HepG2 (cell line): ENCODE results near the gene NPBWR2. TPM values are rescaled to one million over a fixed set of nuclear protein-coding genes. Genes with fewer than 3 reads are reported as not detected.
A peak's percentile ranks its signal among the peaks of the same experiment; 100 is the strongest.

ENCODE experiments used
- CEBPG ChIP-seq: IDR thresholded peaks from 2 replicates; pipeline ENCODE4 v1.6.1; 2016
- EZH2 ChIP-seq: conservative IDR thresholded peaks from 2 replicates; pipeline ENCODE4 v1.6.1; 2012; ENCODE audit warnings: mild to moderate bottlenecking, low read depth, low read length, moderate library complexity
- HIVEP1 ChIP-seq: sonication (generic); formaldehyde crosslinking; IDR thresholded peaks from 2 replicates; pipeline ENCODE4 v1.4.0; 2020; ENCODE audit warnings: mild to moderate bottlenecking, missing genetic modification reagents
- HMGA1 ChIP-seq: sonication (generic); formaldehyde crosslinking; conservative IDR thresholded peaks from 2 replicates; pipeline ENCODE4 v1.4.0; 2020; ENCODE audit warnings: missing genetic modification reagents
- HNRNPL ChIP-seq: fragments of 200-400 bp; formaldehyde crosslinking; IDR thresholded peaks from 2 replicates; pipeline ENCODE4 v1.6.1; 2017; ENCODE audit warnings: mild to moderate bottlenecking, low read depth, low read length
- MEIS2 ChIP-seq: sonication (generic); formaldehyde crosslinking; IDR thresholded peaks from 2 replicates; pipeline ENCODE4 v1.9.0; 2021; ENCODE audit warnings: mild to moderate bottlenecking, missing genetic modification reagents
- RFXANK ChIP-seq: IDR thresholded peaks from 2 replicates; pipeline ENCODE4 v1.6.1; 2016
- SMAD3 ChIP-seq: sonication (generic); formaldehyde crosslinking; IDR thresholded peaks from 2 replicates; pipeline ENCODE4 v1.4.0; 2020; ENCODE audit warnings: missing genetic modification reagents
- SOX13 ChIP-seq, 3 experiments: fragments of 450-650 bp in 1 of 3; sonication (generic) in 1 of 3; formaldehyde crosslinking in 1 of 3; IDR thresholded peaks in 2 of 3; conservative IDR thresholded peaks in 1 of 3; 2 replicates each; pipeline versions ENCODE4 v1.5.0 to v1.6.1; 2016 to 2020; ENCODE audit warnings: antibody characterized with exemption in 1 of 3, mild to moderate bottlenecking in 1 of 3, missing compliant biosample characterization in 1 of 3, missing genetic modification reagents in 1 of 3, moderate library complexity in 1 of 3
- ZMAT3 ChIP-seq: sonication (generic); formaldehyde crosslinking; conservative IDR thresholded peaks from 2 replicates; pipeline ENCODE4 v1.7.0; 2021; ENCODE audit warnings: missing genetic modification reagents
- ZNF256 ChIP-seq: sonication (generic); formaldehyde crosslinking; conservative IDR thresholded peaks from 2 replicates; pipeline ENCODE4 v1.4.0; 2020; ENCODE audit warnings: missing genetic modification reagents
- ZNF292 ChIP-seq: sonication (generic); formaldehyde crosslinking; IDR thresholded peaks from 2 replicates; pipeline ENCODE4 v1.8.1; 2022; ENCODE audit warnings: mild to moderate bottlenecking, low read depth, missing genetic modification reagents, borderline replicate concordance
- ZNF33B ChIP-seq: sonication (generic); formaldehyde crosslinking; IDR thresholded peaks from 2 replicates; pipeline ENCODE4 v1.5.1; 2020; ENCODE audit warnings: mild to moderate bottlenecking, missing genetic modification reagents
- ZNF350 ChIP-seq: sonication (generic); formaldehyde crosslinking; IDR thresholded peaks from 2 replicates; pipeline ENCODE4 v1.4.0; 2020; ENCODE audit warnings: mild to moderate bottlenecking, low read depth, missing genetic modification reagents, borderline replicate concordance
- ZNF496 ChIP-seq: sonication (generic); formaldehyde crosslinking; IDR thresholded peaks from 2 replicates; pipeline ENCODE4 v1.8.1; 2023; ENCODE audit warnings: mild to moderate bottlenecking, moderate library complexity, missing genetic modification reagents; ENCODE audit not compliant: insufficient replicate concordance
- ZNF547 ChIP-seq: sonication (generic); formaldehyde crosslinking; IDR thresholded peaks from 2 replicates; pipeline ENCODE4 v1.5.1; 2020; ENCODE audit warnings: mild to moderate bottlenecking, missing genetic modification reagents
- ZNF615 ChIP-seq: sonication (generic); formaldehyde crosslinking; IDR thresholded peaks from 2 replicates; pipeline ENCODE4 v1.5.0; 2020; ENCODE audit warnings: mild to moderate bottlenecking, missing genetic modification reagents, borderline replicate concordance
- ZNF678 ChIP-seq: sonication (generic); formaldehyde crosslinking; IDR thresholded peaks from 2 replicates; pipeline ENCODE4 v1.4.0; 2020; ENCODE audit warnings: mild to moderate bottlenecking, missing genetic modification reagents
- ZNF816 ChIP-seq: sonication (generic); formaldehyde crosslinking; IDR thresholded peaks from 2 replicates; pipeline ENCODE4 v1.8.0; 2022; ENCODE audit warnings: missing genetic modification reagents, mild to moderate bottlenecking, borderline replicate concordance
- ZSCAN29 ChIP-seq: sonication (generic); formaldehyde crosslinking; conservative IDR thresholded peaks from 2 replicates; pipeline ENCODE4 v1.4.0; 2020; ENCODE audit warnings: mild to moderate bottlenecking, missing genetic modification reagents
- polyA plus RNA-seq, 8 experiments: library from polyadenylated mRNA; depleted of rRNA in 3 of 8; stranded (reverse) in 7 of 8; unstranded in 1 of 8; fragments of >200 nt; fragmentation: Illumina TruSeq in 4 of 8; extraction: Trizol in 4 of 8; gene quantifications; 2 replicates each; pipeline versions ENCODE4 v1.2.1 to v1.2.3, GENCODE V29; 2011 to 2016; ENCODE audit warnings: low read depth in 4 of 8, missing spikeins in 1 of 8, mixed read lengths in 1 of 8; ENCODE audit not compliant: insufficient read depth in 1 of 8
- total RNA-seq, 5 experiments: library from RNA; depleted of rRNA; stranded (reverse); fragments of >200 nt; fragmentation: Illumina TruSeq; extraction: Trizol; gene quantifications; 2 replicates each; pipeline ENCODE4 v1.2.3, GENCODE V29; 2016; ENCODE audit warnings: low read depth in 1 of 5
- TF ChIP-seq, protein P1 (sequence below): sonication (generic); formaldehyde crosslinking; IDR thresholded peaks from 2 replicates; pipeline ENCODE4 v1.4.0; 2020; ENCODE audit warnings: missing genetic modification reagents
- TF ChIP-seq, protein P2 (sequence below): sonication (generic); formaldehyde crosslinking; IDR thresholded peaks from 2 replicates; pipeline ENCODE4 v1.5.0; 2020; ENCODE audit warnings: mild to moderate bottlenecking, missing genetic modification reagents, borderline replicate concordance
- TF ChIP-seq, protein P3 (sequence below): sonication (generic); formaldehyde crosslinking; IDR thresholded peaks from 2 replicates; pipeline ENCODE4 v1.5.0; 2020; ENCODE audit warnings: missing genetic modification reagents

The NPBWR2 gene
- total and polyA plus RNA-seq, 2 of the 13 experiments (the other 11 are each of a cell fraction or from before 2014, with no cell fraction given): not detected

DNA sequence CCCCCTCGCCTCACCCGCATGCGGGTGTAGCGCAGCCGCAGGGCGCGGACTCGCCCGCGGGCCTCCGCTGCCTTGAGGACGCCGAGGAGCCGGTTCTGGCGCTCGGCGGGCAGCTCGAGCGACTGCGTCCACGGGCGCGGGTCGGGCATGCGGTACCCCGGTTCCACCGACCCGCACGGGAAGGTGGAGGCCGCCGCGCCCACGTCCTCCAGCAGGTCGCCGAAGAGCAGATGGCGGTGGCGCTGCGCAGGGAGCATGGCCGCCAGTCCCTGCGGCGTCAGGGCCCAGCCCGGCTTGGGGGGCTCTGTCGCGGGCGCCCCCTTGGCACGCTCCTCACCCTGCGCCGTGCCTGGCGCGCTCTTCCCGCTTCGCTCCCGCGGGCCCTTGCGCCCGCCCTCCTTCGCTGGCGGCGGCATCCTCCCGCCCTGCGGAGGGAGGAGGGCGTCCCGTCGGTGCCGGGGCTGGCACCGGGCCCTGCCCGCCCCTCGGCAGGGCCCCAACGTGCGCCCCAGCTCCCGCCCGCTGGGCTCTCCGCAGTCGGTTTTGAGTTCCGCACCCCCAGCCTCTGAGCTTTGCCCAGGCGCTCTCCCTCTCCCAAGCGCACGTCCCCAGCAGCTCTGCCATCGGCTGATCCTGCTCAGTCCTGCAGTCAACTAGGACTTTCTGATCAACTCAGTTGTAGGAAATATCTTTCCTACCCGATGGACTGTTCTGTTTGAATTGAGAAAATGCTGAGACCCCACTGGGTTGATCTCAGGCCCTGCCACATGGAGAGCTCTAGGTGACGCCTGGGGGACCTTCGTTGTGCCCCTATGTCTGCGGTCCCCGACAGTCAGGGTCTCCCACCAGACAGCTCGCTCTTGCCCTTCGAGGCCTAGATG lies 23.3 kb downstream of the NPBWR2 start, which contains the start of gene LKAAEAR1 (continued):
- TF ChIP-seq SOX13 (IDR thresholded peaks at IDR 0.05) (no peak), SOX13 (CRISPR knock-in tag; conservative IDR thresholded peaks at IDR 0.05 in 1 of 2, IDR thresholded peaks at IDR 0.05 in 1 of 2) (no peak), ZNF33B (CRISPR knock-in tag) (no peak), ZSCAN29 (CRISPR knock-in tag) (peak; percentile 30; the same call in 1 of the 2 replicates), MEIS2 (CRISPR knock-in tag) (no peak), ZNF256 (CRISPR knock-in tag) (no peak), ZNF678 (peak; percentile 72; the same call in 1 of the 2 replicates), ZMAT3 (0 out of 2 replicates have a peak, but pooled peaks have one; percentile 2), HIVEP1 (CRISPR knock-in tag) (no peak), RFXANK (CRISPR knock-in tag) (no peak), ZNF547 (CRISPR knock-in tag) (peak; percentile 11), CEBPG (CRISPR knock-in tag) (no peak), ZNF496 (CRISPR knock-in tag) (no peak), SMAD3 (no peak), ZNF816 (CRISPR knock-in tag) (no peak), ZNF350 (CRISPR knock-in tag) (peak; percentile 12; the same call in 1 of the 2 replicates), HMGA1 (CRISPR knock-in tag) (no peak), ZNF615 (CRISPR knock-in tag) (no peak), EZH2 (peak; percentile 96), ZNF292 (no peak), HNRNPL (peak; percentile 20; the same call in 1 of the 2 replicates)
- TF ChIP-seq, protein P1, sequence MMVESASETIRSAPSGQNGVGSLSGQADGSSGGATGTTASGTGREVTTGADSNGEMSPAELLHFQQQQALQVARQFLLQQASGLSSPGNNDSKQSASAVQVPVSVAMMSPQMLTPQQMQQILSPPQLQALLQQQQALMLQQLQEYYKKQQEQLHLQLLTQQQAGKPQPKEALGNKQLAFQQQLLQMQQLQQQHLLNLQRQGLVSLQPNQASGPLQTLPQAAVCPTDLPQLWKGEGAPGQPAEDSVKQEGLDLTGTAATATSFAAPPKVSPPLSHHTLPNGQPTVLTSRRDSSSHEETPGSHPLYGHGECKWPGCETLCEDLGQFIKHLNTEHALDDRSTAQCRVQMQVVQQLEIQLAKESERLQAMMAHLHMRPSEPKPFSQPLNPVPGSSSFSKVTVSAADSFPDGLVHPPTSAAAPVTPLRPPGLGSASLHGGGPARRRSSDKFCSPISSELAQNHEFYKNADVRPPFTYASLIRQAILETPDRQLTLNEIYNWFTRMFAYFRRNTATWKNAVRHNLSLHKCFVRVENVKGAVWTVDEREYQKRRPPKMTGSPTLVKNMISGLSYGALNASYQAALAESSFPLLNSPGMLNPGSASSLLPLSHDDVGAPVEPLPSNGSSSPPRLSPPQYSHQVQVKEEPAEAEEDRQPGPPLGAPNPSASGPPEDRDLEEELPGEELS: no peak
- TF ChIP-seq, protein P2, sequence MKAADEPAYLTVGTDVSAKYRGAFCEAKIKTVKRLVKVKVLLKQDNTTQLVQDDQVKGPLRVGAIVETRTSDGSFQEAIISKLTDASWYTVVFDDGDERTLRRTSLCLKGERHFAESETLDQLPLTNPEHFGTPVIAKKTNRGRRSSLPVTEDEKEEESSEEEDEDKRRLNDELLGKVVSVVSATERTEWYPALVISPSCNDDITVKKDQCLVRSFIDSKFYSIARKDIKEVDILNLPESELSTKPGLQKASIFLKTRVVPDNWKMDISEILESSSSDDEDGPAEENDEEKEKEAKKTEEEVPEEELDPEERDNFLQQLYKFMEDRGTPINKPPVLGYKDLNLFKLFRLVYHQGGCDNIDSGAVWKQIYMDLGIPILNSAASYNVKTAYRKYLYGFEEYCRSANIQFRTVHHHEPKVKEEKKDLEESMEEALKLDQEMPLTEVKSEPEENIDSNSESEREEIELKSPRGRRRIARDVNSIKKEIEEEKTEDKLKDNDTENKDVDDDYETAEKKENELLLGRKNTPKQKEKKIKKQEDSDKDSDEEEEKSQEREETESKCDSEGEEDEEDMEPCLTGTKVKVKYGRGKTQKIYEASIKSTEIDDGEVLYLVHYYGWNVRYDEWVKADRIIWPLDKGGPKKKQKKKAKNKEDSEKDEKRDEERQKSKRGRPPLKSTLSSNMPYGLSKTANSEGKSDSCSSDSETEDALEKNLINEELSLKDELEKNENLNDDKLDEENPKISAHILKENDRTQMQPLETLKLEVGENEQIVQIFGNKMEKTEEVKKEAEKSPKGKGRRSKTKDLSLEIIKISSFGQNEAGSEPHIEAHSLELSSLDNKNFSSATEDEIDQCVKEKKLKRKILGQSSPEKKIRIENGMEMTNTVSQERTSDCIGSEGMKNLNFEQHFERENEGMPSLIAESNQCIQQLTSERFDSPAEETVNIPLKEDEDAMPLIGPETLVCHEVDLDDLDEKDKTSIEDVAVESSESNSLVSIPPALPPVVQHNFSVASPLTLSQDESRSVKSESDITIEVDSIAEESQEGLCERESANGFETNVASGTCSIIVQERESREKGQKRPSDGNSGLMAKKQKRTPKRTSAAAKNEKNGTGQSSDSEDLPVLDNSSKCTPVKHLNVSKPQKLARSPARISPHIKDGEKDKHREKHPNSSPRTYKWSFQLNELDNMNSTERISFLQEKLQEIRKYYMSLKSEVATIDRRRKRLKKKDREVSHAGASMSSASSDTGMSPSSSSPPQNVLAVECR (CRISPR knock-in tag): peak; percentile 46; the same call in 1 of the 2 replicates
- TF ChIP-seq, protein P3, sequence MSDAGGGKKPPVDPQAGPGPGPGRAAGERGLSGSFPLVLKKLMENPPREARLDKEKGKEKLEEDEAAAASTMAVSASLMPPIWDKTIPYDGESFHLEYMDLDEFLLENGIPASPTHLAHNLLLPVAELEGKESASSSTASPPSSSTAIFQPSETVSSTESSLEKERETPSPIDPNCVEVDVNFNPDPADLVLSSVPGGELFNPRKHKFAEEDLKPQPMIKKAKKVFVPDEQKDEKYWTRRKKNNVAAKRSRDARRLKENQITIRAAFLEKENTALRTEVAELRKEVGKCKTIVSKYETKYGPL (CRISPR knock-in tag): no peak
